ENCODE results near the gene ZFYVE19. TPM values are rescaled to one million over a fixed set of nuclear protein-coding genes. Genes with fewer than 3 reads are reported as not detected.

ZFYVE19 gene
- total and polyA plus RNA-seq, 2 of the 13 experiments (the other 11 are each of a cell fraction or from before 2014, with no cell fraction given) = 23.3 to 44.0 TPM

- TF ChIP-seq, protein P1, sequence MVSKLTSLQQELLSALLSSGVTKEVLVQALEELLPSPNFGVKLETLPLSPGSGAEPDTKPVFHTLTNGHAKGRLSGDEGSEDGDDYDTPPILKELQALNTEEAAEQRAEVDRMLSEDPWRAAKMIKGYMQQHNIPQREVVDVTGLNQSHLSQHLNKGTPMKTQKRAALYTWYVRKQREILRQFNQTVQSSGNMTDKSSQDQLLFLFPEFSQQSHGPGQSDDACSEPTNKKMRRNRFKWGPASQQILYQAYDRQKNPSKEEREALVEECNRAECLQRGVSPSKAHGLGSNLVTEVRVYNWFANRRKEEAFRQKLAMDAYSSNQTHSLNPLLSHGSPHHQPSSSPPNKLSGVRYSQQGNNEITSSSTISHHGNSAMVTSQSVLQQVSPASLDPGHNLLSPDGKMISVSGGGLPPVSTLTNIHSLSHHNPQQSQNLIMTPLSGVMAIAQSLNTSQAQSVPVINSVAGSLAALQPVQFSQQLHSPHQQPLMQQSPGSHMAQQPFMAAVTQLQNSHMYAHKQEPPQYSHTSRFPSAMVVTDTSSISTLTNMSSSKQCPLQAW (CRISPR knock-in tag; IDR thresholded peaks at IDR 0.05) = peak; percentile 87; the same call in 1 of the 2 replicates
- TF ChIP-seq SP1 (IDR thresholded peaks at IDR 0.05) (no peak), SP1 (CRISPR knock-in tag; IDR thresholded peaks at IDR 0.05) (no peak; the same call in 1 of the 2 replicates), CEBPG (CRISPR knock-in tag; IDR thresholded peaks at IDR 0.05) (no peak; the same call in 1 of the 2 replicates), MED13 (CRISPR knock-in tag; IDR thresholded peaks at IDR 0.05) (no peak; the same call in 1 of the 2 replicates), KLF15 (CRISPR knock-in tag; IDR thresholded peaks at IDR 0.05; ENCODE audit: borderline replicate concordance) (no peak), MNT (IDR thresholded peaks at IDR 0.05) (no peak), SETDB1 (CRISPR knock-in tag; IDR thresholded peaks at IDR 0.05; ENCODE audit: borderline replicate concordance) (peak; percentile 79; the same call in 1 of the 2 replicates), ISL2 (CRISPR knock-in tag; IDR thresholded peaks at IDR 0.05) (no peak; the same call in 1 of the 2 replicates), PHF8 (CRISPR knock-in tag; IDR thresholded peaks at IDR 0.05) (peak; percentile 87), NFIB (CRISPR knock-in tag; IDR thresholded peaks at IDR 0.05; ENCODE audit: borderline replicate concordance) (peak; percentile 54; the same call in 1 of the 2 replicates), RFX3 (CRISPR knock-in tag; IDR thresholded peaks at IDR 0.05) (no peak), MAF1 (CRISPR knock-in tag; IDR thresholded peaks at IDR 0.05; ENCODE audit: borderline replicate concordance) (peak; percentile 86), HOXA5 (CRISPR knock-in tag; IDR thresholded peaks at IDR 0.05) (no peak; the same call in 1 of the 2 replicates), MAFF (IDR thresholded peaks at IDR 0.05; ENCODE audit: low read depth, low read length) (no peak; the same call in 1 of the 2 replicates), ZNF614 (CRISPR knock-in tag; IDR thresholded peaks at IDR 0.05; ENCODE audit: borderline replicate concordance) (peak; percentile 76; the same call in 1 of the 2 replicates), GFI1 (CRISPR knock-in tag; IDR thresholded peaks at IDR 0.05; ENCODE audit: borderline replicate concordance) (peak; percentile 41; the same call in 1 of the 2 replicates), ZNF460 (CRISPR knock-in tag; IDR thresholded peaks at IDR 0.05; ENCODE audit: borderline replicate concordance) (no peak; the same call in 1 of the 2 replicates), U2AF2 (IDR thresholded peaks at IDR 0.05; ENCODE audit: low read depth, low read length) (no peak), PLSCR1 (CRISPR knock-in tag; IDR thresholded peaks at IDR 0.05; ENCODE audit: borderline replicate concordance) (no peak), ZNF441 (CRISPR knock-in tag; IDR thresholded peaks at IDR 0.05; ENCODE audit: borderline replicate concordance) (0 out of 2 replicates have a peak, but pooled peaks have one; percentile 13), RBAK (CRISPR knock-in tag; IDR thresholded peaks at IDR 0.05) (no peak), ZNF720 (CRISPR knock-in tag; IDR thresholded peaks at IDR 0.05) (no peak), ZNF768 (CRISPR knock-in tag; IDR thresholded peaks at IDR 0.05) (peak; percentile 62), DPF2 (CRISPR knock-in tag; IDR thresholded peaks at IDR 0.05; ENCODE audit: borderline replicate concordance, low read depth) (no peak), MEIS2 (CRISPR knock-in tag; IDR thresholded peaks at IDR 0.05) (peak; percentile 81; the same call in 1 of the 2 replicates)
- TF ChIP-seq, protein P2, sequence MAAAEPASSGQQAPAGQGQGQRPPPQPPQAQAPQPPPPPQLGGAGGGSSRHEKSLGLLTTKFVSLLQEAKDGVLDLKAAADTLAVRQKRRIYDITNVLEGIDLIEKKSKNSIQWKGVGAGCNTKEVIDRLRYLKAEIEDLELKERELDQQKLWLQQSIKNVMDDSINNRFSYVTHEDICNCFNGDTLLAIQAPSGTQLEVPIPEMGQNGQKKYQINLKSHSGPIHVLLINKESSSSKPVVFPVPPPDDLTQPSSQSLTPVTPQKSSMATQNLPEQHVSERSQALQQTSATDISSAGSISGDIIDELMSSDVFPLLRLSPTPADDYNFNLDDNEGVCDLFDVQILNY (CRISPR knock-in tag; conservative IDR thresholded peaks at IDR 0.05) = peak; percentile 20; the same call in 1 of the 2 replicates
Measured at GRCh38 chr15:40763801-40764628, 42.9 kb upstream of the ZFYVE19 start, which contains the start of gene GCHFR (continued).

Data from HepG2 (cell line).